ENCODE results near the gene ZSCAN23. TPM values are rescaled to one million over a fixed set of nuclear protein-coding genes. Genes with fewer than 3 reads are reported as not detected.

ZSCAN23 gene
- total and polyA plus RNA-seq, 9 of the 15 experiments (the other 6 are each of a cell fraction or from before 2014, with no cell fraction given): 0.05 to 0.29 (median 0.21) TPM; not detected in 1

DNA sequence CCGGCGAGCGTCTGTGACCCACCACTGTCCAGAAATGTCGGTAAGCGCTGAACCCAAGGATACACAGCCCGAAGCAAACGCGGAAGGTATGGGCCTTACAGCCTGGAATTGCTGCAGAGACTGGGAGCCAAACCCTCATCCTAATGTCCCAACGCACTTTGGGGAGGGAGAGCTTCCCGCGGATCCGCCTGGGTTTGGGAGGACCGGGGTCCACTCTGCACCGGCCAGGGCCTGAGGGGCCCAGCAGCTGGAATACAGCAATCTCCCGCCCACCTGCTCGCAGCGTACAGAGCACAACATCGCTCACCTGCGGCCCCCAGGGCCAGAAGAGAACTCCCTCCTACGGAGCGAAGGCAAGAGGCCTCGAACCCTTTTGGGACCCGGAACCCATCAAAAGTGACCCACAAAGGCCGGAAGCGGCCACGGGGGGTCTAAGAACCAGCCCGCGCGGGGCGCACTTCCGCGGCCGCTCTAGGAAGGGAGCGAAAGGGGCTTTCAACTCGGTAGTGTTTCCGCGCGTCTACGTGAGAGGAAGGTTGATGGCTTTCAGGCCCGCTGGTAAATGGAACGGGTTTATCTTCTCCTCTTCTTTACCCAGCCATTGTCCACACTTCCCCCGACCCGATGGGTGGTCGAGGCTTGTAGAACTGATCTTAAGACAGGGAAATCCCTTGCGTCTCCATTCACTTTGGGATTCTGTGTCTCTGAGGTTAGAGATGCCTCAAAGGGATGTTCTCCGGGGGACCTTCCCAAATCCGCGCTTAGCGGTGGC lies 43.8 kb downstream of the ZSCAN23 start, which contains the start of gene ZSCAN12 (continued):
- TF ChIP-seq, protein P1, sequence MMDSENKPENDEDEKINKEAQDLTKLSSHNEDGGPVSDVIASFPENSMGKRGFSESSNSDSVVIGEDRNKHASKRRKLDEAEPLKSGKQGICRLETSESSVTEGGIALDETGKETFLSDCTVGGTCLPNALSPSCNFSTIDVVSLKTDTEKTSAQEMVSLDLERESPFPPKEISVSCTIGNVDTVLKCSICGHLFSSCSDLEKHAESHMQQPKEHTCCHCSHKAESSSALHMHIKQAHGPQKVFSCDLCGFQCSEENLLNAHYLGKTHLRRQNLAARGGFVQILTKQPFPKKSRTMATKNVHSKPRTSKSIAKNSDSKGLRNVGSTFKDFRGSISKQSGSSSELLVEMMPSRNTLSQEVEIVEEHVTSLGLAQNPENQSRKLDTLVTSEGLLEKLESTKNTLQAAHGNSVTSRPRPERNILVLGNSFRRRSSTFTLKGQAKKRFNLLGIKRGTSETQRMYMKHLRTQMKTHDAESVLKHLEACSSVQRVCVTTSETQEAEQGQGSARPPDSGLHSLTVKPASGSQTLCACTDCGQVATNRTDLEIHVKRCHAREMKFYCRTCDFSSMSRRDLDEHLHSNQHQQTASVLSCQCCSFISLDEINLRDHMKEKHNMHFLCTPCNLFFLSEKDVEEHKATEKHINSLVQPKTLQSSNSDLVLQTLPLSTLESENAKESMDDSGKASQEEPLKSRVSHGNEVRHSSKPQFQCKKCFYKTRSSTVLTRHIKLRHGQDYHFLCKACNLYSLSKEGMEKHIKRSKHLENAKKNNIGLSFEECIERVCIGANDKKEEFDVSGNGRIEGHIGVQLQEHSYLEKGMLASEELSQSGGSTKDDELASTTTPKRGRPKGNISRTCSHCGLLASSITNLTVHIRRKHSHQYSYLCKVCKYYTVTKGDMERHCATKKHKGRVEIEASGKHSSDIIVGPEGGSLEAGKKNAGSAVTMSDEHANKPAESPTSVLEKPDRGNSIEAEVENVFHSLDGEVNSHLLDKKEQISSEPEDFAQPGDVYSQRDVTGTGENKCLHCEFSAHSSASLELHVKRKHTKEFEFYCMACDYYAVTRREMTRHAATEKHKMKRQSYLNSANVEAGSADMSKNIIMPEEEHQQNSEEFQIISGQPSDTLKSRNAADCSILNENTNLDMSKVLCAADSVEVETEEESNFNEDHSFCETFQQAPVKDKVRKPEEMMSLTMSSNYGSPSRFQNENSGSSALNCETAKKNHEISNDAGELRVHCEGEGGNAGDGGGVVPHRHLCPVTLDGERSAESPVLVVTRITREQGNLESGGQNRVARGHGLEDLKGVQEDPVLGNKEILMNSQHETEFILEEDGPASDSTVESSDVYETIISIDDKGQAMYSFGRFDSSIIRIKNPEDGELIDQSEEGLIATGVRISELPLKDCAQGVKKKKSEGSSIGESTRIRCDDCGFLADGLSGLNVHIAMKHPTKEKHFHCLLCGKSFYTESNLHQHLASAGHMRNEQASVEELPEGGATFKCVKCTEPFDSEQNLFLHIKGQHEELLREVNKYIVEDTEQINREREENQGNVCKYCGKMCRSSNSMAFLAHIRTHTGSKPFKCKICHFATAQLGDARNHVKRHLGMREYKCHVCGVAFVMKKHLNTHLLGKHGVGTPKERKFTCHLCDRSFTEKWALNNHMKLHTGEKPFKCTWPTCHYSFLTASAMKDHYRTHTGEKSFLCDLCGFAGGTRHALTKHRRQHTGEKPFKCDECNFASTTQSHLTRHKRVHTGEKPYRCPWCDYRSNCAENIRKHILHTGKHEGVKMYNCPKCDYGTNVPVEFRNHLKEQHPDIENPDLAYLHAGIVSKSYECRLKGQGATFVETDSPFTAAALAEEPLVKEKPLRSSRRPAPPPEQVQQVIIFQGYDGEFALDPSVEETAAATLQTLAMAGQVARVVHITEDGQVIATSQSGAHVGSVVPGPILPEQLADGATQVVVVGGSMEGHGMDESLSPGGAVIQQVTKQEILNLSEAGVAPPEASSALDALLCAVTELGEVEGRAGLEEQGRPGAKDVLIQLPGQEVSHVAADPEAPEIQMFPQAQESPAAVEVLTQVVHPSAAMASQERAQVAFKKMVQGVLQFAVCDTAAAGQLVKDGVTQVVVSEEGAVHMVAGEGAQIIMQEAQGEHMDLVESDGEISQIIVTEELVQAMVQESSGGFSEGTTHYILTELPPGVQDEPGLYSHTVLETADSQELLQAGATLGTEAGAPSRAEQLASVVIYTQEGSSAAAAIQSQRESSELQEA (IDR thresholded peaks at IDR 0.05; ENCODE audit: low read depth): no peak
- no peak for TF ChIP-seq RBM25 (IDR thresholded peaks at IDR 0.05; ENCODE audit: low read depth, low read length, severe bottlenecking)
- TF ChIP-seq SPI1 (IDR thresholded peaks at IDR 0.05; ENCODE audit: borderline replicate concordance, low read depth, low read length): 0 out of 2 replicates have a peak, but pooled peaks have one; percentile 40
- peak; percentile 35 for TF ChIP-seq SMC3 (conservative IDR thresholded peaks at IDR 0.05; ENCODE audit: insufficient read depth, low read depth, low read length)
- TF ChIP-seq, protein P2, sequence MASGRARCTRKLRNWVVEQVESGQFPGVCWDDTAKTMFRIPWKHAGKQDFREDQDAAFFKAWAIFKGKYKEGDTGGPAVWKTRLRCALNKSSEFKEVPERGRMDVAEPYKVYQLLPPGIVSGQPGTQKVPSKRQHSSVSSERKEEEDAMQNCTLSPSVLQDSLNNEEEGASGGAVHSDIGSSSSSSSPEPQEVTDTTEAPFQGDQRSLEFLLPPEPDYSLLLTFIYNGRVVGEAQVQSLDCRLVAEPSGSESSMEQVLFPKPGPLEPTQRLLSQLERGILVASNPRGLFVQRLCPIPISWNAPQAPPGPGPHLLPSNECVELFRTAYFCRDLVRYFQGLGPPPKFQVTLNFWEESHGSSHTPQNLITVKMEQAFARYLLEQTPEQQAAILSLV (tag; IDR thresholded peaks at IDR 0.05): no peak
- TF ChIP-seq ZBTB7A (IDR thresholded peaks at IDR 0.05; ENCODE audit: borderline replicate concordance, control insufficient read depth, low read depth, low read length): peak; percentile 98
- TF ChIP-seq HDAC3 (IDR thresholded peaks at IDR 0.05; ENCODE audit: borderline replicate concordance, partially characterized antibody): peak; percentile 80
- TF ChIP-seq, protein P3, sequence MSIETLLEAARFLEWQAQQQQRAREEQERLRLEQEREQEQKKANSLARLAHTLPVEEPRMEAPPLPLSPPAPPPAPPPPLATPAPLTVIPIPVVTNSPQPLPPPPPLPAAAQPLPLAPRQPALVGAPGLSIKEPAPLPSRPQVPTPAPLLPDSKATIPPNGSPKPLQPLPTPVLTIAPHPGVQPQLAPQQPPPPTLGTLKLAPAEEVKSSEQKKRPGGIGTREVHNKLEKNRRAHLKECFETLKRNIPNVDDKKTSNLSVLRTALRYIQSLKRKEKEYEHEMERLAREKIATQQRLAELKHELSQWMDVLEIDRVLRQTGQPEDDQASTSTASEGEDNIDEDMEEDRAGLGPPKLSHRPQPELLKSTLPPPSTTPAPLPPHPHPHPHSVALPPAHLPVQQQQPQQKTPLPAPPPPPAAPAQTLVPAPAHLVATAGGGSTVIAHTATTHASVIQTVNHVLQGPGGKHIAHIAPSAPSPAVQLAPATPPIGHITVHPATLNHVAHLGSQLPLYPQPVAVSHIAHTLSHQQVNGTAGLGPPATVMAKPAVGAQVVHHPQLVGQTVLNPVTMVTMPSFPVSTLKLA (conservative IDR thresholded peaks at IDR 0.05): peak; percentile 59 to 88; a peak in 3 of 4 replicates
- no peak for TF ChIP-seq ATF2 (CRISPR knock-in tag; IDR thresholded peaks at IDR 0.05)
